ENCODE data around the gene HIGD1B.
A peak's percentile ranks its signal among the peaks of the same experiment; 100 is the strongest.

HIGD1B gene

DNA sequence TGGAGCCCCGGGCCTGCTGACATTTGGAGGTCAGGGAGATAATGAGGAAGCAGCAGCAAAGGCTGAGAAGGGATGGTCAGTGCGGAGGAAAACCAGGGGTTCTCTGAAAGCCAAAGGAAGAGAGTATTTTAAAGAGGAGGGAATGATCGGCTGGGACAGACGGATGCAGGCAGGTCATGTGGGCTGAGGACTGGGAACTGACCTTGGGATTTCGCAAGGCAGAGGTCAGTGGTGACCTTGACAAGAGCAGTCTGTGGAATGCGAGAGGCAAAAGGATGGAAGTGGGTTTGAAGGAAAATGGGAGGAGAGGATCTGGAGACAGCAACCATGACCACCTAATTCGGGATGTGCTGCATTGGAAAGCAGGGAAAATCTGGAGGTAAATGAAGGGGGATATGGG lies 41.3 kb downstream of the HIGD1B start:
- H3K9me3 ChIP-seq (ENCODE audit: low read depth, low read length) = no peaks in the 10 kb centered on the region
- no peak for DNase-seq (ENCODE audit: low read depth, low spot score)
- H3K36me3 ChIP-seq (ENCODE audit: insufficient read depth, low read length) = peaks cover 60% of the 10 kb centered on the region
- TF ChIP-seq EZH2 (IDR thresholded peaks at IDR 0.05) = no peak
- TF ChIP-seq POLR2AphosphoS5 (IDR thresholded peaks at IDR 0.05; ENCODE audit: borderline replicate concordance, low read depth, low read length) = no peak
- no peak for TF ChIP-seq FOXP2 (optimal IDR thresholded peaks at IDR 0.05; ENCODE audit: control extremely low read depth, extremely low read length, insufficient read depth)
- H3K27ac ChIP-seq = no peak overlapping the region
- no peak overlapping the region for H3K4me3 ChIP-seq
- no peak overlapping the region for H3K9ac ChIP-seq (ENCODE audit: insufficient read length)

GRCh38 chr17:44892250-44892649 lies 44.6 kb downstream of the HIGD1B start:
- H3K27ac ChIP-seq = no peak overlapping the region
- H3K9me3 ChIP-seq (ENCODE audit: low read depth, low read length) = no peaks in the 10 kb centered on the region
- no peak overlapping the region for H3K4me3 ChIP-seq
- no peak overlapping the region for H3K9ac ChIP-seq (ENCODE audit: insufficient read length)
- TF ChIP-seq FOXP2 (optimal IDR thresholded peaks at IDR 0.05; ENCODE audit: control extremely low read depth, extremely low read length, insufficient read depth) (no peak), POLR2AphosphoS5 (IDR thresholded peaks at IDR 0.05; ENCODE audit: borderline replicate concordance, low read depth, low read length) (no peak), EZH2 (IDR thresholded peaks at IDR 0.05) (no peak)
- H3K36me3 ChIP-seq (ENCODE audit: insufficient read depth, low read length) = peaks cover 49% of the 10 kb centered on the region
- DNase-seq (ENCODE audit: low read depth, low spot score) = no peak

DNA sequence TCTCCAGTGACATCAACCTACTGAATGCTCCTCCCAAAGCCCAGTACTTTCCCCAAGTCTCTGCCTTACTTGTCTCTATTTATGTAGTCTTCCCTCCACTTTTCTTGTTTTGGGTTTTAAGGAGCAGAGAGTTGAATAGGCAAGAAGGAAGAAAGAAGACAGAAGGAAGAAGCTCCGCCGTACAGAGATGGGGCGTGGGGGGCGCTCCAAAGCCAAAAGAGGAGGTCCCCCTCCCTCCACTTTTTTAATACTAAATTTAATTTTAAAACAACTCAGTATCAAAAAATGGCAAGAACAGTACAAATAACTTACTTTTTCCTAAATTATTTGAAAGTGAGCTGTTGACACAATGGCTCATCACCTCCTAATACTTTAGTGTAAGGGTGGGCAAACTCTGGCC lies 47.0 kb downstream of the HIGD1B start:
- Histone ChIP-seq H3K4me3 (no peak overlapping the region), H3K9ac (ENCODE audit: insufficient read length) (no peak overlapping the region), H3K36me3 (ENCODE audit: insufficient read depth, low read length) (peaks cover 46% of the 10 kb centered on the region), H3K27ac (no peak overlapping the region), H3K9me3 (ENCODE audit: low read depth, low read length) (no peaks in the 10 kb centered on the region)
- DNase-seq (ENCODE audit: low read depth, low spot score) = no peak
- TF ChIP-seq EZH2 (IDR thresholded peaks at IDR 0.05) (no peak), POLR2AphosphoS5 (IDR thresholded peaks at IDR 0.05; ENCODE audit: borderline replicate concordance, low read depth, low read length) (no peak), FOXP2 (optimal IDR thresholded peaks at IDR 0.05; ENCODE audit: control extremely low read depth, extremely low read length, insufficient read depth) (no peak)

DNA sequence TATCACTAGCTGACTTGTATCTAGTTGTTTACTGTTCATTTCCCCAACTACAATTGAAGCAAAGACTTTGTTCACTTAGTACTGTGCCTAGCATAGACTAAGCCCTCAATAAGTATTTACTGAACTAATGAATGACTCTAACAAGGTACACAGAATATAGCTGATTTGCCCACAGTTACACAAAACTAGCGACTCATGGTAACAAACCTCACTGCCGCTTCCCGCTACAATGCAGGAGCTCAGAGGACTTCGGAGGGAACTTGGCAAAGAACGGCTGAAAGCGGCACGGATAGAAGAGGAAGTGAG lies 51.0 kb downstream of the HIGD1B start:
- Histone ChIP-seq H3K4me3 (peak overlapping the region; percentile 95), H3K9me3 (ENCODE audit: low read depth, low read length) (no peaks in the 10 kb centered on the region), H3K36me3 (ENCODE audit: insufficient read depth, low read length) (peaks cover 20% of the 10 kb centered on the region), H3K27ac (peak overlapping the region; percentile 99; the same call in 1 of the 2 replicates), H3K9ac (ENCODE audit: insufficient read length) (peak overlapping the region; percentile 96)
- no peak for TF ChIP-seq FOXP2 (optimal IDR thresholded peaks at IDR 0.05; ENCODE audit: control extremely low read depth, extremely low read length, insufficient read depth)
- TF ChIP-seq EZH2 (IDR thresholded peaks at IDR 0.05) = no peak
- TF ChIP-seq POLR2AphosphoS5 (IDR thresholded peaks at IDR 0.05; ENCODE audit: borderline replicate concordance, low read depth, low read length) = no peak
- no peak for DNase-seq (ENCODE audit: low read depth, low spot score)

- no peak for TF ChIP-seq FOXP2 (optimal IDR thresholded peaks at IDR 0.05; ENCODE audit: control extremely low read depth, extremely low read length, insufficient read depth)
- TF ChIP-seq POLR2AphosphoS5 (IDR thresholded peaks at IDR 0.05; ENCODE audit: borderline replicate concordance, low read depth, low read length) = peak; percentile 92
- TF ChIP-seq EZH2 (IDR thresholded peaks at IDR 0.05) = no peak
- Histone ChIP-seq H3K9me3 (ENCODE audit: low read depth, low read length) (no peaks in the 10 kb centered on the region), H3K9ac (ENCODE audit: insufficient read length) (peak within 1 kb of the TSS; percentile 96), H3K4me3 (peak within 1 kb of the TSS; percentile 95), H3K27ac (peak within 1 kb of the TSS; percentile 99), H3K36me3 (ENCODE audit: insufficient read depth, low read length) (peaks cover 15% of the 10 kb centered on the region)
- peak; percentile 58 for DNase-seq (ENCODE audit: low read depth, low spot score)
Observed at GRCh38 chr17:44899074-44899782, 51.5 kb downstream of the HIGD1B start, which contains the start of gene EFTUD2. TSS of gene EFTUD2 (minus strand) at chr17:44899445. CDS start at chr17:44894521, 4,924 bp downstream.
